H9 (cell line): Measurements from ENCODE around the gene SHB. TPM values are rescaled to one million over a fixed set of nuclear protein-coding genes. Genes with fewer than 3 reads are reported as not detected.

Source experiments
- DNase-seq: peaks from one replicate; pipeline ENCODE4 v3.0.0-alpha.2; 2017
- H2AFZ ChIP-seq: one replicate; pipeline ENCODE4 v1.6.1; 2013; ENCODE audit warnings: mild to moderate bottlenecking, low read length, control low read depth, moderate library complexity
- H2AK5ac ChIP-seq: 2 replicates; pipeline ENCODE4 v1.6.1; 2013; ENCODE audit warnings: low read length, control low read depth, mixed read lengths; ENCODE audit not compliant: insufficient read length
- H2BK120ac ChIP-seq: one replicate; pipeline ENCODE4 v1.6.1; 2013; ENCODE audit warnings: low read depth, mild to moderate bottlenecking, low read length, control low read depth, inconsistent platforms; ENCODE audit not compliant: poor library complexity, severe bottlenecking
- H2BK12ac ChIP-seq: 2 replicates; pipeline ENCODE4 v1.6.1; 2013; ENCODE audit warnings: low read length, control low read depth, mixed read lengths, low read depth; ENCODE audit not compliant: insufficient read length
- H2BK15ac ChIP-seq: 2 replicates; pipeline ENCODE4 v1.6.1; 2013; ENCODE audit warnings: low read depth, low read length, control low read depth
- H2BK20ac ChIP-seq: one replicate; pipeline ENCODE4 v1.6.1; 2013; ENCODE audit warnings: low read depth, mild to moderate bottlenecking, low read length, control low read depth, inconsistent platforms; ENCODE audit not compliant: poor library complexity, severe bottlenecking
- H2BK5ac ChIP-seq: 2 replicates; pipeline ENCODE4 v1.6.1; 2013; ENCODE audit warnings: low read length, control low read depth, mixed read lengths; ENCODE audit not compliant: insufficient read length
- H3K14ac ChIP-seq: 2 replicates; pipeline ENCODE4 v1.6.1; 2013; ENCODE audit warnings: low read length, control low read depth; ENCODE audit not compliant: insufficient read depth
- H3K18ac ChIP-seq: 2 replicates; pipeline ENCODE4 v1.6.1; 2013; ENCODE audit warnings: low read depth, mild to moderate bottlenecking, mixed read lengths, low read length, control low read depth; ENCODE audit not compliant: insufficient read length
- H3K23ac ChIP-seq: 2 replicates; pipeline ENCODE4 v1.6.1; 2013; ENCODE audit warnings: low read length, control low read depth, mixed read lengths, low read depth; ENCODE audit not compliant: insufficient read length
- H3K23me2 ChIP-seq: 2 replicates; pipeline ENCODE4 v1.6.1; 2013; ENCODE audit warnings: low read depth, mild to moderate bottlenecking, mixed read lengths, low read length, control low read depth; ENCODE audit not compliant: insufficient read length, poor library complexity, severe bottlenecking
- H3K27ac ChIP-seq: 2 replicates; pipeline ENCODE4 v1.5.1; 2013; ENCODE audit warnings: low read length, control low read depth, mixed read lengths, low read depth; ENCODE audit not compliant: insufficient read length
- H3K27me3 ChIP-seq: 2 replicates; pipeline ENCODE4 v1.6.1; 2013; ENCODE audit warnings: low read length, control low read depth, inconsistent platforms; ENCODE audit not compliant: insufficient read depth
- H3K4ac ChIP-seq: 2 replicates; pipeline ENCODE4 v1.6.1; 2013; ENCODE audit warnings: low read depth, mild to moderate bottlenecking, control low read depth, inconsistent platforms, low read length, moderate library complexity
- H3K4me1 ChIP-seq: 2 replicates; pipeline ENCODE4 v1.6.1; 2013; ENCODE audit warnings: low read length, control low read depth, inconsistent platforms; ENCODE audit not compliant: insufficient read depth
- H3K4me2 ChIP-seq: 2 replicates; pipeline ENCODE4 v1.6.1; 2013; ENCODE audit warnings: low read length, control low read depth, mixed read lengths; ENCODE audit not compliant: insufficient read length, insufficient read depth
- H3K56ac ChIP-seq: 2 replicates; pipeline ENCODE4 v1.6.1; 2013; ENCODE audit warnings: low read depth, mild to moderate bottlenecking, mixed read lengths, low read length, control low read depth; ENCODE audit not compliant: insufficient read length
- H3K79me1 ChIP-seq: 2 replicates; pipeline ENCODE4 v1.6.1; 2013; ENCODE audit warnings: low read depth, mild to moderate bottlenecking, moderate library complexity, low read length, control low read depth, inconsistent platforms; ENCODE audit not compliant: insufficient read depth, poor library complexity, severe bottlenecking
- H3K79me2 ChIP-seq: 2 replicates; pipeline ENCODE4 v1.6.1; 2013; ENCODE audit warnings: low read length, control low read depth, inconsistent platforms; ENCODE audit not compliant: insufficient read depth
- H3K9ac ChIP-seq: 2 replicates; pipeline ENCODE4 v1.6.1; 2013; ENCODE audit warnings: low read length, control low read depth, mixed read lengths; ENCODE audit not compliant: insufficient read length; ENCODE audit errors: extremely low read depth
- H3K9me3 ChIP-seq: one replicate; pipeline ENCODE4 v1.6.1; 2013; ENCODE audit warnings: low read depth, low read length, inconsistent platforms; ENCODE audit not compliant: control insufficient read depth
- H3T11ph ChIP-seq: one replicate; pipeline ENCODE4 v1.6.1; 2013; ENCODE audit warnings: mild to moderate bottlenecking, low read length, control low read depth, inconsistent platforms
- H4K20me1 ChIP-seq: one replicate; pipeline ENCODE4 v1.6.1; 2013; ENCODE audit not compliant: control insufficient read depth, insufficient read length, insufficient read depth
- H4K5ac ChIP-seq: 2 replicates; pipeline ENCODE4 v1.6.1; 2013; ENCODE audit warnings: low read depth, mild to moderate bottlenecking, mixed read lengths, low read length, control low read depth; ENCODE audit not compliant: insufficient read length
- H4K8ac ChIP-seq: replicated peaks from 2 replicates; pipeline ENCODE4 v1.6.1; 2013; ENCODE audit warnings: low read length, control low read depth, mixed read lengths, low read depth; ENCODE audit not compliant: insufficient read length
- H4K91ac ChIP-seq: 2 replicates; pipeline ENCODE4 v1.6.1; 2013; ENCODE audit warnings: low read depth, mild to moderate bottlenecking, moderate library complexity, mixed read lengths, low read length, control low read depth; ENCODE audit not compliant: insufficient read length
- H3K27ac Mint-ChIP-seq, 3 experiments: 2 replicates in 2 of 3; 3 replicates in 1 of 3; pipeline ENCODE4 v1.8.0; 2020 to 2021; ENCODE audit warnings: mixed read lengths in 3 of 3, mild to moderate bottlenecking in 1 of 3, moderate library complexity in 1 of 3
- H3K27me3 Mint-ChIP-seq: 2 replicates; pipeline ENCODE4 v1.8.0; 2021; ENCODE audit warnings: low read depth, mild to moderate bottlenecking, moderate library complexity, mixed read lengths
- H3K36me3 Mint-ChIP-seq, 3 experiments: 2 replicates in 2 of 3; 3 replicates in 1 of 3; pipeline ENCODE4 v1.8.0; 2020 to 2021; ENCODE audit warnings: low read depth in 3 of 3, mixed read lengths in 3 of 3; ENCODE audit not compliant: insufficient read depth in 1 of 3
- H3K4me1 Mint-ChIP-seq, 2 experiments: 2 replicates each; pipeline ENCODE4 v1.8.0; 2020; ENCODE audit warnings: mixed read lengths in 2 of 2
- H3K4me3 Mint-ChIP-seq, 2 experiments: 2 replicates in 1 of 2; 3 replicates in 1 of 2; pipeline ENCODE4 v1.8.0; 2020 to 2021; ENCODE audit warnings: mild to moderate bottlenecking in 2 of 2, mixed read lengths in 2 of 2, moderate library complexity in 1 of 2
- H3K9me3 Mint-ChIP-seq, 2 experiments: 2 replicates in 1 of 2; 3 replicates in 1 of 2; pipeline ENCODE4 v1.8.0; 2020; ENCODE audit warnings: mild to moderate bottlenecking in 2 of 2, mixed read lengths in 2 of 2, moderate library complexity in 1 of 2
- CTCF ChIP-seq: fragments of 200-600 bp; sonication (generic); conservative IDR thresholded peaks from 3 replicates; pipeline ENCODE4 v1.8.0; 2021; ENCODE audit warnings: antibody characterized with exemption, mild to moderate bottlenecking
- WGBS: extraction: QIAGEN DNeasy Blood & Tissue Kit; methylation state at CpG from one replicate; pipeline ENCODE4 v1.1.7; 2013; ENCODE audit warnings: missing lambda C conversion rate, low lambda C conversion rate, mixed read lengths; ENCODE audit not compliant: insufficient read length; ENCODE audit errors: extremely low coverage; 5-methylcytosine and 5-hydroxymethylcytosine counted together
- total RNA-seq: library from RNA; stranded (reverse); gene quantifications from 2 replicates; pipeline ENCODE4 v1.2.1, GENCODE V29; 2021

Gene SHB
- total RNA-seq, 1 experiment from 2014 or later, result 14.6 TPM

DNA sequence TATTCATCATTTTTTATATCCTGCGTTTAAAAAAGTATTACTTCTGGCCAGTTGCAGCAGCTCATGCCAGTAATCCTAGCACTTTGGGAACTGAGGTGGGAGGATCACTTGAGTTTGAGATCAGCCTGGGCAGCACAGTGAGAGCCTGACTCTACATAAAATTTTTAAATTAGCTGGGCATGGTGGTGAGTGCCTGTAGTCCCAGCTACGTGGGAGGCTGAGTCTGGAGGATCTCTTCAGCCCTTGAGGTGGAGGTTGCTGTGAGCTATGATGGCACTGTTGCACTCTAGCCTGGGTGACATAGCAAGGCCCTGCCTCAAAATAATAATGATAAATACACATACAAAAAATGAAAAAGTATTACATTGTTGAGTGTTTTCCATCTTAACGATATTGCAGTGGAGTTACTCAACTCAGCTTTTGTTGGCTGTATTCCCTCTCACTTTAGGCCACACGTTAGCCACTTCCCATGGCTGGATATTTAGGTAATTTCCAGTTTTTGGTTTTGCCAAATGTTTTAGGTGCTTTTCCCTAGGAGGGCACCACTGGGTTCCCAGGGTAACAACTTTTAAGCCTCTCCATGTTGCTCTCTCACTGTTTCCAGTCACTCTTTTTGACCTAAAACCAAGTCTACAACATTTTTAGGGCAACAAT is 20.6 kb downstream of the SHB start:
- no peak overlapping the region for H3T11ph ChIP-seq
- H2BK12ac ChIP-seq, result peak overlapping the region; percentile 36
- no peak overlapping the region for H3K4me2 ChIP-seq
- no peak overlapping the region for H3K14ac ChIP-seq
- H3K36me3 Mint-ChIP-seq, result peaks cover 2 to 3% (median 3%) of the 10 kb centered on the region in 3 experiments; a peak in 4 of 7 replicates
- no peak overlapping the region for H3K4ac ChIP-seq
- no peaks in the 10 kb centered on the region for H4K20me1 ChIP-seq
- H4K91ac ChIP-seq, result no peak overlapping the region
- no peak overlapping the region for H4K8ac ChIP-seq
- H3K9me3 ChIP-seq, result no peaks in the 10 kb centered on the region
- no CpG with 5 or more reads among the region's 4 CpGs for WGBS
- no peak overlapping the region for H3K23ac ChIP-seq
- H2BK120ac ChIP-seq, result no peak overlapping the region
- no peaks in the 10 kb centered on the region for H3K9me3 Mint-ChIP-seq
- H3K4me3 Mint-ChIP-seq, result no peak overlapping the region; a peak in 1 of 5 replicates
- no peak overlapping the region for H4K5ac ChIP-seq
- peaks cover 47 to 51% of the 10 kb centered on the region in 2 experiments for H3K4me1 Mint-ChIP-seq
- no peak overlapping the region for H3K18ac ChIP-seq
- TF ChIP-seq CTCF, result no peak
- H3K27me3 ChIP-seq, result no peaks in the 10 kb centered on the region
- H2BK15ac ChIP-seq, result no peak overlapping the region
- H3K79me1 ChIP-seq, result no peaks in the 10 kb centered on the region
- H2AK5ac ChIP-seq, result no peak overlapping the region
- no peak overlapping the region for H3K56ac ChIP-seq
- H3K27me3 Mint-ChIP-seq, result no peaks in the 10 kb centered on the region; the same call in 1 of the 2 replicates
- DNase-seq, result no peak
- H3K79me2 ChIP-seq, result no peaks in the 10 kb centered on the region
- H2BK5ac ChIP-seq, result no peak overlapping the region
- H2BK20ac ChIP-seq, result no peak overlapping the region
- H3K27ac Mint-ChIP-seq, result peak overlapping the region in 2 of 3 experiments; percentile 17 to 99; a peak in 3 of 7 replicates
- no peak overlapping the region for H3K9ac ChIP-seq
- peaks cover 11% of the 10 kb centered on the region; the same call in 1 of the 2 replicates for H3K4me1 ChIP-seq
- H2AFZ ChIP-seq, result no peak overlapping the region
- H3K23me2 ChIP-seq, result no peaks in the 10 kb centered on the region
- no peak overlapping the region for H3K27ac ChIP-seq
